ENCODE results near the gene TLE1. TPM values are rescaled to one million over a fixed set of nuclear protein-coding genes. Genes with fewer than 3 reads are reported as not detected.
A peak's percentile ranks its signal among the peaks of the same experiment; 100 is the strongest.
"Not testable (repeated sequence)": the region's sequence is repeated elsewhere in the genome, so short reads cannot be mapped to it uniquely, and the experiment has no call there.

Gene TLE1
- total RNA-seq, 4 donors from 2014 or later, result 51.5 to 77.3 (median 62.2) TPM

- peak overlapping the region; percentile 89 to 95 (median 93) for H3K27ac ChIP-seq
- 1% methylated on average over 14 of the region's 21 CpGs; no CpG with 5 or more reads in 1 of the 2 donors for WGBS, 2 donors (ENCODE audit: low coverage in 1 of 2)
- DNase-seq, H3K27me3 ChIP-seq, H3K36me3 ChIP-seq, H3K9me3 ChIP-seq: not testable (repeated sequence)
- peak; percentile 85 for TF ChIP-seq POLR2A (IDR thresholded peaks at IDR 0.05)
- intact Hi-C loops (cut with DNase I; ENCODE audit: low total_unique reads), result loop anchor here (5.0 to 10.0 kb wide), 5 partner anchors 77 to 892 kb away; no protein-coding TSS in a partner anchor
- H3K4me3 ChIP-seq, result peak overlapping the region; percentile 60 to 92 (median 74)
- in situ Hi-C loops (cut with MboI; ENCODE audit: low pct_ligation_motif_present in 1 of 4, low pct_unique_long_range_greater_than_20kb in 1 of 4, low sequenced_read_pairs in 3 of 4), result loop anchor here in 2 of 4 donors (25.0 kb wide), 1 partner anchor 923 kb away; no protein-coding TSS in a partner anchor
- peaks cover 11 to 39% (median 34%) of the 10 kb centered on the region in 4 donors for H3K4me1 ChIP-seq
Observed at GRCh38 chr9:81689093-81689342, 329 bp downstream of the TLE1 start.

DNA sequence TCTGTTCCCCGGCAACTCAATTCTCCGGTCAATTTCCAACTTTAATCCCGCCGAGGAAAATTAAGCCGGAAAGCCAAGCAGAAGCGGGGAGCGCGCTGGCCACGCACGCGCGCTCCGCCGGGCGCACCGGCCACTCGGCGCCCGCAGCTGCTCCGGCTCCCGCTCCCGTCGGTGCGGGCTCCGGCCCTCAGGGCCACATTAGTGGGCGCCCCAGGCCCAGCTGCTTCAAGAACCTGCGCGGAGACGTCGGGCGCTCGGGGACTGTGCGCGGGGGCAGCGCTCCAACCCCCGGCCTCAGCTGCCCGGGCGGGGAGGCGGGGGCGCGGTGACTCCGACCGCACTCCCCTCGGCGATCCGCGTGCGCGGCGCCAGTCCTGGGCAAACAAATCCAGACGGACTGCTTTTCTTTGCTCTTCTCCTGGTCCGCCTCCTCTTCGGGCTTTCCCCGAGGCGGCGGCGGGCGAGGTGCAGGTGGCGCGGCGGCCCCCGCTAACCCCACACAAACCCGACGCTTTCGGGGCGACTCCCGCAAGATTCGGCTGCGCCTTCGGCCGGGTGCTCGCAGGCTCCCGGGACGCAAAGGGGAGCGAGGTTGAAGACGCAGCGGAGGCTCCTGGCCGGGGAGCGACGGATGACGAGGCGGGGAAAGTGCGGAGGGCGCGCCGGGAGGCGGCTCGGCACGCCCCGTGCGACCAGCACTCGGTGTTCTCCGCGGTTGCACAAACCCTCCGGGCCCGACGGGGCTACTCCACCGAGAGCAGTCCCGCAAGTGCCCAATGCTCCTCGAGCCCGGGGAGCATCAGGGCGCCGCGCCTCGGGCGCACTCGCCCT lies 870 bp downstream of the TLE1 start:
- Histone ChIP-seq H3K4me3 (peak overlapping the region; percentile 60 to 92 (median 74)), H3K27ac (peak overlapping the region; percentile 89 to 95 (median 93)), H3K4me1 (peaks cover 11 to 44% (median 38%) of the 10 kb centered on the region in 4 donors)
- H3K36me3 ChIP-seq, H3K9me3 ChIP-seq, H3K27me3 ChIP-seq: not testable (repeated sequence)
- 0% methylated on average over 1 to 37 of the region's 107 CpGs for WGBS, 2 donors (ENCODE audit: low coverage in 1 of 2)
- TF ChIP-seq POLR2AphosphoS5 (IDR thresholded peaks at IDR 0.05), result peak in 2 of 3 donors; percentile 81 to 87
- intact Hi-C loops (cut with DNase I; ENCODE audit: low total_unique reads), result loop anchor here (5.0 to 10.0 kb wide), 5 partner anchors 76 to 891 kb away; no protein-coding TSS in a partner anchor
- in situ Hi-C loops (cut with MboI; ENCODE audit: low pct_ligation_motif_present in 1 of 4, low pct_unique_long_range_greater_than_20kb in 1 of 4, low sequenced_read_pairs in 3 of 4), result loop anchor here in 2 of 4 donors (25.0 kb wide), 1 partner anchor 924 kb away; no protein-coding TSS in a partner anchor
- peak; percentile 77 for DNase-seq

- Histone ChIP-seq H3K4me3 (peak overlapping the region; percentile 60 to 92 (median 74)), H3K9me3 (no peaks in the 10 kb centered on the region), H3K27ac (peak overlapping the region; percentile 89 to 95 (median 93)), H3K4me1 (peaks cover 17 to 52% (median 45%) of the 10 kb centered on the region in 4 donors), H3K27me3 (no peaks in the 10 kb centered on the region), H3K36me3 (no peaks in the 10 kb centered on the region)
- peak; percentile 70 for DNase-seq
- WGBS, 2 donors (ENCODE audit: low coverage in 1 of 2), result 0 to 2% methylated on average over 2 to 47 of the region's 51 CpGs
- in situ Hi-C loops (cut with MboI; ENCODE audit: low pct_ligation_motif_present in 1 of 4, low pct_unique_long_range_greater_than_20kb in 1 of 4, low sequenced_read_pairs in 3 of 4) (loop anchor here in 2 of 4 donors (25.0 kb wide), 1 partner anchor 925 kb away; no protein-coding TSS in a partner anchor), intact Hi-C loops (cut with DNase I; ENCODE audit: low total_unique reads) (loop anchor here (5.0 to 10.0 kb wide), 5 partner anchors 75 to 890 kb away; no protein-coding TSS in a partner anchor)
- TF ChIP-seq, protein P1, sequence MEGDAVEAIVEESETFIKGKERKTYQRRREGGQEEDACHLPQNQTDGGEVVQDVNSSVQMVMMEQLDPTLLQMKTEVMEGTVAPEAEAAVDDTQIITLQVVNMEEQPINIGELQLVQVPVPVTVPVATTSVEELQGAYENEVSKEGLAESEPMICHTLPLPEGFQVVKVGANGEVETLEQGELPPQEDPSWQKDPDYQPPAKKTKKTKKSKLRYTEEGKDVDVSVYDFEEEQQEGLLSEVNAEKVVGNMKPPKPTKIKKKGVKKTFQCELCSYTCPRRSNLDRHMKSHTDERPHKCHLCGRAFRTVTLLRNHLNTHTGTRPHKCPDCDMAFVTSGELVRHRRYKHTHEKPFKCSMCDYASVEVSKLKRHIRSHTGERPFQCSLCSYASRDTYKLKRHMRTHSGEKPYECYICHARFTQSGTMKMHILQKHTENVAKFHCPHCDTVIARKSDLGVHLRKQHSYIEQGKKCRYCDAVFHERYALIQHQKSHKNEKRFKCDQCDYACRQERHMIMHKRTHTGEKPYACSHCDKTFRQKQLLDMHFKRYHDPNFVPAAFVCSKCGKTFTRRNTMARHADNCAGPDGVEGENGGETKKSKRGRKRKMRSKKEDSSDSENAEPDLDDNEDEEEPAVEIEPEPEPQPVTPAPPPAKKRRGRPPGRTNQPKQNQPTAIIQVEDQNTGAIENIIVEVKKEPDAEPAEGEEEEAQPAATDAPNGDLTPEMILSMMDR (IDR thresholded peaks at IDR 0.05), result no peak
Observed at GRCh38 chr9:81687521-81688261, 1.7 kb downstream of the TLE1 start.

DNA sequence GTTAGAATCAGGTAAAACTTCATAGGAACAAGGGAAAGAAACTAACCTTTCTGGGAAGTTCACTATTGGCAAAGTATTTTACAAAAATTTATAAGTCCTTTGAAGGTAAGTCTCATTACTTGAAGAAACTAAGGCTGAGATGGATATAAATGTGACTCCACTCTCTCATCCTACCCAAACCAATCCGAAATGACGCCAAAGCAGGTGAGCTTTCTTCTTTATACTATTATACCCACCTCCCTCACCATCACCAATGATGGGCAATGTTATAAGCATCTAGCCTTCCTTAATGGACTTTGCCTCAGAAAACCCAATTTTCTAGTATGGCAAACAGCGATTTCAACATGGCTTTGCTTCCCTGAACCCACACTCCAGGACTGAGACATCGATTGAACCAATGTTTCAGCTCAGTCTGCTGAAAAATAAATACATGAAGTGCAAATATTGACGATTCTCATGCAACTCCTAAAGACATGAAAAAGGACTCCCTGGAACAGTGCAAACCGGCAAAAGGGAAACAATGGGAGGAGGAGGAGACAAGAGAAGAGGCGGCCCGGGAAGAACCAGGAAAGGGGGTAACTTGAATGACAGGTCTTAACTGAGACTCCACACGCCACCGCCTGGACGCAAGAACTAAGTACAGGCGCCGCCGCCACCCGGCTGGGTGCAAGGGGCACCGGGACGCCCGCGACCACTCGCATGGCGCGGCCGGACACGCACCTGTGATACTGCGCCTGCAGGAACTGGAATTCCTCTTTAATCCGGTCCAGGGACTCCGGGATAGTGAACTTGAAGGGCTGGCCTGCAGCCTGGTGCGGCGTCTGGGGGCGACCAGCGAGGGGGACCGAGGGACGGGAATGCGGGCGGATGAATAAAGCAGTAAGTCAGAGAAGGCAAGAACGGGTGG lies 2.5 kb downstream of the TLE1 start:
- no peaks in the 10 kb centered on the region for H3K27me3 ChIP-seq
- TF ChIP-seq POLR2AphosphoS5 (IDR thresholded peaks at IDR 0.05) (peak; percentile 28 to 66 (median 59)), POLR2A (IDR thresholded peaks at IDR 0.05) (peak; percentile 20), EP300 (IDR thresholded peaks at IDR 0.05; ENCODE audit: low read depth) (no peak)
- TF ChIP-seq, protein P1 (IDR thresholded peaks at IDR 0.05), result peak; percentile 60 to 84 (median 77)
- WGBS, 2 donors (ENCODE audit: low coverage in 1 of 2), result 4 to 31% methylated on average over 6 to 36 of the region's 36 CpGs
- H3K4me1 ChIP-seq, result peaks cover 22 to 61% (median 51%) of the 10 kb centered on the region in 4 donors
- peak; percentile 89 for DNase-seq
- intact Hi-C loops (cut with DNase I; ENCODE audit: low total_unique reads), result loop anchor here (5.0 to 10.0 kb wide), 5 partner anchors 75 to 890 kb away; no protein-coding TSS in a partner anchor
- no peaks in the 10 kb centered on the region for H3K36me3 ChIP-seq
- H3K4me3 ChIP-seq, result peak overlapping the region; percentile 60 to 92 (median 74)
- no peaks in the 10 kb centered on the region for H3K9me3 ChIP-seq
- peak overlapping the region; percentile 89 to 95 (median 93) for H3K27ac ChIP-seq
- in situ Hi-C loops (cut with MboI; ENCODE audit: low pct_ligation_motif_present in 1 of 4, low pct_unique_long_range_greater_than_20kb in 1 of 4, low sequenced_read_pairs in 3 of 4), result loop anchor here in 2 of 4 donors (25.0 kb wide), 1 partner anchor 925 kb away; no protein-coding TSS in a partner anchor

All from transverse colon (tissue), 4 donors.